HuH-7 (cell line): ENCODE measurements around the gene SRSF6.
"Not testable (repeated sequence)": the region's sequence is repeated elsewhere in the genome, so short reads cannot be mapped to it uniquely, and the experiment has no call there.

Experiments used
- DNase-seq: peaks from one replicate; pipeline ENCODE4 v3.0.0; 2011; ENCODE audit warnings: low spot score

SRSF6 gene

DNA sequence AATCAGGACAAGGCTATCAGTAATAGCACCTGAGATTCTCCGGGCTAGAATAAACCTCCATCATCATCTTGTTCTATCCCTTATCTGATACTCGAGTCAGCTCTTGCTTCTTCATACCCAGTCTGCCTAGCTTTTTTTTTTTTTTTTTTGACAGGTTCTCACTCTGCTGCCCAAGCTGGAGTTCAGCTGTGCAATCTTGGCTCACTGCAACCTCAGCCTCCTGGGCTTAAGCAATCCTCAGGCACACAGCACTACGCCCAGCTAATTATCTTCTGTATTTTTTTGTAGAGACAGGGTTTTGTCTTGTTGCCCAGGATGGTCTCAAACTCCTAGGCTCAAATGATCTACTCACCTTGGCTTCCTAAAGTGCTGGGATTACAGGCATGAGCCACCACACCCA lies 19.5 kb downstream of the SRSF6 start:
- DNase-seq: no peak

DNA sequence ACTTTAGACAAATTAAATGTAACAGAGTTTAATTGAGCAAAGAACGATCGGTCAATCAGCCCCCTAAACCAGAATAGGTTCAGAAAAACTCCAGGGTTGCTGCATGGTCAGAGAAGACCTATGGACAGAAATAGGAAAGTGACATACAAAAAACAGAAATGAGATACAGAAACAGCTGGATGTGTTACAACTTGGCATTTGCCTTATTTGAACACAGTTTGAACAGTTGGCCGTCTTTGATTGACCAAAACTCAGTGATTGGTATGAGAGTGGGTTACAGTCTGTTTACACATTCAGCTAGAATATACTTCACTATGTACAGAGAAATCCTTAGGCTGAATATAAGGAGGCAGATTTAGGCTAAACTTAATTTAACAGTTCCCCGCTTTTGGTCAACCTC lies 19.9 kb downstream of the SRSF6 start:
- DNase-seq: no peak

DNA sequence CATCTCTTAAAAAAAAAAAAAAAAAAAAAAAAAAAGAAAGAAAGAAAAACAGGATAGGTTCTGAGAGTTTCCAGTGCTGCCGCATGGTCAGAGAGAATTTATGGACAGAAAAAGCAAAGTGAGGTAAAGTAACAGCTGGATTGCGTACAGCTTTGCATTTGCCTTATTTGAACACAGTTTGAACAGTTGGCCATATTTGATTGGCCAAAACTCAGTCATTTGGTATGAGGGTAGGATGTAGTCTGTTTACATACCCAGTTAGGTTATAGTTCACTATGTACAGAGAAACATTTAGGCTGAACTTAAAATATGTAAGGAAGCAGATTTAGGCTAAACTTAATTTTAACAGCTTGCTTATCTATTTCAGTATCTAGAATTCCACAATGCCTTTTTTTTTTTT lies 32.3 kb downstream of the SRSF6 start:
- no peak for DNase-seq

DNA sequence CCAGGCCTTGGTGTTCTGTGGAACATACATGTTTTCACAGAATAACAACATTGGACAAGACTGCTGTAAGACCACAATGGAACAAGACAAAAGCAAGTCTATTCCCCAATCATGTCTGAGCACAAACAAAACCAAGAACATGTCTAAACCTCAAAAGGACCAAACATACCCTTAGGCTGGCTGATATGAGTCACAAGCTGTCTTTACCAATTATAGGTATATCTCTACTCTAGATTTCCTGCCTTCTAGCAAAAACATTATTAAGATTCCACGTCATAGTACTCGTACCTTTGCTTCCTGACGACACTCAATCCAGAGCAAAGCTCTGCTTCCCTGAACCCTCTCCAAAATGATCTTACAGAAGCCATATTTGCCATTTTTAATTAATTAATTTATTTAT lies 34.4 kb downstream of the SRSF6 start:
- no peak for DNase-seq

DNA sequence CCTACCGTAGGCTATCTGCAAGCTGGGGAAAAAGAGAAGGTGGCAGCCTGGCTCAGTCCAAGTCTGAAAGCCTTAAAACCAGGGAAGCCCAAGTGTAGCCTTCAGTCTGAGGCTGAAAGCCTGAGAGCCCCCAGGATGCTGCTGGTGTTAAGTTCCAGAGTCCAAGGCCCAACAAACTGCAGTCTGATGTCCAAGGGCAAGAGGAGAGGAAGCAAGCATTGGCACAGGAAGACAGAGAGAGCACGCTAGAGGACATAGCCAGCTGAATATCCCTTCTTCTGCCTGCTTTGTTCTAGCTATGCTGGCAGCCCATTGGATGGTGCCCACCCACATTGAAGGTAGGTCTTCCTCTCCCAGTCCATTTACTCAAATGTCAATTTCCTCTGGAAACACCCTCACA lies 37.7 kb downstream of the SRSF6 start:
- no peak for DNase-seq

DNA sequence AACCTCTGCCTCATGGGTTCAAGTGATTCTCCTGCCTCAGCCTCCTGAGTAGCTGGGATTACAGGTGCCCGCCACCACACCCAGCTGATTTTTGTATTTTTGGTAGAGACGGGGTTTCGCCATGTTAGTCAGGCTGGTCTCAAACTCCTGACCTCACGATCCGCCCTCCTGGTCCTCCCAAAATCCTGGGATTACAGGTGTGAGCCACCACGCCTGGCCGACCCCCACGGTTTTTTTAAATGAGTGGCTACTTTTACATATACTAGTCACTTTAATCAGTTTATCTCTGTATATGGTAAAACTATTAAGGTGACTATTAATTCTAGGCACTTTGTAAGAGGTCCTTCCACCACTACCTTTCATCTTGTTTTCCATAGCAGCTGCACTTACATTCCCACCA lies 44.3 kb downstream of the SRSF6 start:
- not testable (repeated sequence) for DNase-seq

DNA sequence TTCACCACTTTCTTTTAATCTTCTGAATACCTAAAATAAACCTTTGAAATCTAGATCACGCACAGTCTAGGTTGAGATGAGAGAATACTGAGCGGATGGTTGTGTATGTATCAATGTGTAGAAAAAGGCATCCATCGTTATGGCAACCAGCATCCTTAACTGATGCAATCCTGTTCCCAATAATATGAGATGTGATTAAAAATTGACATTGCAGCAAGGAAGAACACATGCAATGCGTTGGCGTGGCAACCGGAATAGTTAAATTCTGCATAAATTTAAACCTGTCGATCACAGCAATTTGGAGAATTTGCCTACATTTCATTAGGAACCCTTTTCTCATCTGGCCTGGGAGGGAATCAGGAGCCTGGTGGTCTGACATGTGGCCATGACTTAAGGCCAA lies 48.5 kb downstream of the SRSF6 start:
- no peak for DNase-seq

DNA sequence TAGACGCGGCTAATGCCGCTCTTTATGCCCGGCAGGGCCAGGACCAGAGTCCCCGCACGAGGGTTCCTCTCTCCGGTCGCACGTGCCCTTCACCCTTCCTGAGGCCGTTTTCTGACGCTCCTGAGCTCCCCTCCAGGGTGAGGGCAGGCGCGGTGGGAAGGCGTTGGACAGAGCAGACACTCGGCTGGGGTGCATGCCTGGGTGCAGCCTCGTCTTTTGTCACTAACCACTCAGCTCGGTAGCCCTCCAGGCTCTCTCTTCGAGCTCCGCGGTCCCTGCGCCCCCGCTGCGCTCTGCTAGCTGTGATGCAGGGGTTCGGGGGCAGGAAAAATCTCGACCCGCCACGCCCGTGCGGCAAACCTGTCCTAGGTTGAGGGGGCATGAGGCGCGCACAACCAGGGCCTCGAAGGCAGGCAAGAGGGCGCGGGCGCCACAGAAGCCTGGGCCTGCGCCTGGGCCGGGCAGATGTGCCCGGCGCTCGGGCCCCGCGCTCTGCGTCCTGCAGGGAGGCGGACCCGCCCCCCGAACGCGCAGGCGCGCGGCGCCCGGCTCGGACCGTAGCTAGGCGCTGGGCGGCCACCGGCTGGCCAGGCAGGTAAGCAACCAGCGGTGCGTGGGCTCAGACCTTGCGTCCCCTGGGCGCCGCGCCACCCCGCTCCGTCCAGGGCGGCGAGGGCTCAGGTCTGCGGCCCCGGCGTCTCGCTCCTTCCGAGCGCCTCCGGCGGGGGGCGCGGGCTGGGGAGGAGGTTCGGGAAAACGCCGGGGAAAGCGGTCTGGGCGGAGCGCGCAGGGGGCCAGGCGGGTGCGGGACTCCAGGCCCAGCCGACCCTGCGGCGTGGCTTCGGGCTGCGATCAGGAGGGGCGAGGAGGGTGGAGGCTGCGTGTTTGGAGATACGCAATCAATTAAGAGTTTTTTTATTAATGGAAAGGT lies 49.7 kb downstream of the SRSF6 start, which contains the start of gene L3MBTL1:
TSS of gene L3MBTL1 (plus strand) at position 548 of the 931 bp plus-strand sequence. CDS start 5,807 bp downstream, outside the sequence.
- peak; percentile 90 for DNase-seq

DNA sequence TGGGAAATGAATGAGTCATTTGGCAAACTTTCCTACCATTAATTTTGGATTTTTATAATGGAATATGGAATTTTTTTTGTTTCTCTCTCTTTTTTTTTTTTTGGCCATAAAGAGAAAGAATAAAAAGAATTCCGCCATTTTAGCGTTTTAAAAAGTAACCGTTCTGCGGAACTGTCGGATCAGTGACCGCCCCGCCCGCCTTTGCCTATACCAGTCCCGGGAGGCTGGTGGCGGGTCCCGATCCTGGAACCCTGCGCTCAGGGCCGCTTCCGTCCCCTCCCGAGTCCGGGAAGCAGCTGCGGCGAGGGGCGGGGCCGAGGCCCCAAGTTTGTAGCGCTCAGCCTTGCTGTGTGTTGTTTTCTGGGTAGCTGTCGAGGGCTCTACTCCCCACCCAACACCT lies 50.4 kb downstream of the SRSF6 start:
- DNase-seq: no peak

DNA sequence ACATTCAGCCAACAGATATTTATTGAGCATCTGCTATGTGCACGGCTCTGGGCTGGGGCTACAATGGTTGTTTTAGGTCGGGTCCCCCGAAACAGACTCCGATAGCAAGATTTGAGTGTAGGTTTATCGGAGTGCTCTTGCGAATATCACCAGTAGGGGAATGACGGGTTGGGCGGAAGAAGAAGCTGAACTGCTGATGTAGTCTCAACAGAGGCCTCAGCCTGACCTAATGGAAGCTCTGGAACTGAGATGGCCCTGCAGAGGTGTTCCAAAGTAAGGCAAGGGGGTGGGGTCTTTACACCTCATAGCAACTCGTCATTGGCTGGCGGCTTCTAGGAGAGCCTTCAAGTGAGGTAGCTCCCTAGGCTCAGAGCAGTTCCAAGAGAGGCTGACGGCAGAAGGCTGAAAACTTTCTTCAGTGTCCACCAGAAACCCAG lies 50.9 kb downstream of the SRSF6 start:
- DNase-seq: peak; percentile 55

DNA sequence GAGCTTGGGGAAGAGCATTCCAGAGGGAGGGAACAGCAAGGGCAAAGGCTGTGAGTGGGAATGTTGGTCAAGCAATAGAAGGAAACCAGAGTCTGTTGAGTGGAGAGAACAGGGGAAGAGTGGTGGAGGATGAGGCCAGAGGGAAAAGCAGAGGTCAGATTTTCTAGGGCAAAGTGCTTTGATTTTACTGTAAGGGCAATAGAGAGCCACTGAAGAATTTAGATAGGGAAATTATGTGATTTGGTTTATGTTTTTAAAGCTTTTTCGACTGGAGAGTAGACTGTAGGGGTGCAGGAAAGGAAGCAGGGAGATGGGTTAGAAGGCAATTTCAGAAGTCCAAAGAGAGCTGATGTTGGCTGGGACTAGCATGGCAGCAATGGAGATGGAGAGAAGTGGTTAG lies 54.2 kb downstream of the SRSF6 start:
- no peak for DNase-seq

DNA sequence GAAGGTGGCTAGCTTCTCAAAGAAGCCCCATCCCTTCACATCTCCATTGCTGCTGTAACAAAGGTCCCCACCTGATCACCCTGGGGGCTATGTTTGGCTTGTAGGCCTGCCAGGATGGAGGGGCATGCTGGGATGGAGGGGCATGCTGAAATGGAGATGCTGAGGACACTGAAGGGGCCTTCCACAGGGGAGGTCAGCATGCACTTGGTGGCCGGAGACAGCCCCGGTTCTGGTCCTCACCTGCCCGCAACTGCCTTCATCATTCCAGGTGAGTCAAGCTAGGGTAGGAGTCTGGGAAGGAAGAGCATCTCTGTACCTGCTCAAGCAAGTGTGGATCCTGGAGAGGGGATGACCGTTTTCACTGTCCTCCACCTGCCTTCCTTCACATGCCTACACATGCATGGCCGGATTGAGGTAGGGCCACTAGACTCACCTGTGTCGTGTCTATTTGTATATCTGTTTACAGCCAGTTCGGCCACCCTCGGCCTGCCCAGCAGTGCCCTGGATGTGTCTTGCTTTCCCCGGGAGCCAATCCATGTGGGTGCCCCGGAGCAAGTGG lies 55.8 kb downstream of the SRSF6 start:
- no peak for DNase-seq
